HG03103 (cell line): ENCODE data around the gene MOB1B.
"Not testable (repeated sequence)": the region's sequence is repeated elsewhere in the genome, so short reads cannot be mapped to it uniquely, and the experiment has no call there.

Experiments
- ATAC-seq: cut with Tn5 transposase; IDR thresholded peaks from one replicate; pipeline ENCODE4 v1.9.1; 2021; ENCODE audit warnings: low read depth; ENCODE audit not compliant: unreplicated experiment

MOB1B gene

DNA sequence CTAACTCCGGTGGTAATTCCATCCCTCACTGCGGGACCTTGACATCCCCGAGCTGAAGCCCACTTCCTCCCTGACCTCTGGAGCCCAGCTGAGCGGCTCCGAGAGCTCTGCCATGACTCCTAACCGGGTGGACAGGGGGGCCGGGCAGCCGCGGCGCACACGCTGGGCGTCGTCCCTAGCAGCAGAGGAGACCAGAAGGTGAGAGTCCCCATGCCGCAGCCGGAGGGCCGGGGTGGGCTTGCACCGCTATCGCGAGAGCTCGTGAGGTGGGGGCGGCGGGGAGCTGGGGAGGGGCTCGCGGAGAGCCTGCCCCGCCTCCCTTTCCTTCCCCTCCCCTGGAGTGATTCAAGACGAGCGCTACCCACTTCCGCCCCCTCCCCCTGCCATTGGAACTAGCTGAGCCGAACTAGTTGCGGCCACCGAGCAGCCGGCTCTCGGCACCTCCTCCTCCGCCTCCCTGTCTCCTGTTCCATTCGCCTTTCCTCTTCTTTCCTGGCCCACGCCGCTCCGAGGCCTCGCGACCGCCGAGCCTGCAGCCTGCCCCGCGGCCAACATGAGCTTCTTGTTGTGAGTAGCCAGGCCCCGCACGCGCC lies at the start of gene MOB1B:
MOB1B (plus strand) TSS at position 386 of the 593 bp plus-strand sequence; CDS start at position 554, 168 bp downstream.
- ATAC-seq = peak; percentile 92

DNA sequence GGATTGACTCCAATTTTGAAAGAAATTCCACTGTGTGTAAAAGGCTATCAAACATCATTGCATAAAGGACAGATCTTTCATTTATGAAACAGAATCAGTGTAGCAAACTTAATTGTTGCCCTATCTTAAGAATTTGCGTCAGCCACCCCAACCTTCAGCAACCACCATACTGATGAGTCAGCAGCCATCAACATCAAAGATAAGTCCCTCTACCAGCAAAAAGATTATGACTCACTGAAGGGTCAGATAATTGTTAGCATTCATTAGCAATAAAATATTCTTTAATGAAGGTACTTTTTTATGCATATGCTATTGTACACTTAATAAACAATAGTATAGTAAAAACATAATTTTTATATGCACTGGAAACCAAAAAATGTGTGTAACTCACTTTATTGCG lies 46.7 kb upstream of the MOB1B start:
- ATAC-seq = no peak

- ATAC-seq = no peak
Observed at GRCh38 chr4:70858454-70858853, 43.7 kb upstream of the MOB1B start.

- no peak for ATAC-seq
Observed at GRCh38 chr4:70859066-70859465, 43.1 kb upstream of the MOB1B start.

- ATAC-seq = peak; percentile 63
Observed at GRCh38 chr4:70863099-70863790, 38.9 kb upstream of the MOB1B start.

DNA sequence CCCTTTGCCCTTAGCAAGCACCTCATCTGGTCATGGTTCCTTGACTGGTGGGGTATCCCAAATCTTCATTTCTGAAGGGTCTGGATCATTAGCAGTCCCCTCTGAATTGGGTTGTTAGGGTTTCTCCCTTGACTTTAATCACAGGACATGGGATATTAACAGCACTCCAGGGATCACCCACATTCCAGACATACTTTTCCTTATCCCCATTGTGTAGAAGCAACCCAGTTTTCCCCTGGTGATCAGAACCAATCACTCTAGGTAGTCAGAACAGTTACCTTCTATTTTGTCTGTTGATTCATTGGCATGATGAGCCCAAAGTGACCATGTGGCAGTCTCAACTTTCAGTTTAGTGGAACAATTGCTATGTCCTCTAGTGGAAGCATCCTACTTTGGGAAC lies 33.4 kb upstream of the MOB1B start:
- ATAC-seq = no peak

- no peak for ATAC-seq
Observed at GRCh38 chr4:70873216-70873615, 29.0 kb upstream of the MOB1B start.

DNA sequence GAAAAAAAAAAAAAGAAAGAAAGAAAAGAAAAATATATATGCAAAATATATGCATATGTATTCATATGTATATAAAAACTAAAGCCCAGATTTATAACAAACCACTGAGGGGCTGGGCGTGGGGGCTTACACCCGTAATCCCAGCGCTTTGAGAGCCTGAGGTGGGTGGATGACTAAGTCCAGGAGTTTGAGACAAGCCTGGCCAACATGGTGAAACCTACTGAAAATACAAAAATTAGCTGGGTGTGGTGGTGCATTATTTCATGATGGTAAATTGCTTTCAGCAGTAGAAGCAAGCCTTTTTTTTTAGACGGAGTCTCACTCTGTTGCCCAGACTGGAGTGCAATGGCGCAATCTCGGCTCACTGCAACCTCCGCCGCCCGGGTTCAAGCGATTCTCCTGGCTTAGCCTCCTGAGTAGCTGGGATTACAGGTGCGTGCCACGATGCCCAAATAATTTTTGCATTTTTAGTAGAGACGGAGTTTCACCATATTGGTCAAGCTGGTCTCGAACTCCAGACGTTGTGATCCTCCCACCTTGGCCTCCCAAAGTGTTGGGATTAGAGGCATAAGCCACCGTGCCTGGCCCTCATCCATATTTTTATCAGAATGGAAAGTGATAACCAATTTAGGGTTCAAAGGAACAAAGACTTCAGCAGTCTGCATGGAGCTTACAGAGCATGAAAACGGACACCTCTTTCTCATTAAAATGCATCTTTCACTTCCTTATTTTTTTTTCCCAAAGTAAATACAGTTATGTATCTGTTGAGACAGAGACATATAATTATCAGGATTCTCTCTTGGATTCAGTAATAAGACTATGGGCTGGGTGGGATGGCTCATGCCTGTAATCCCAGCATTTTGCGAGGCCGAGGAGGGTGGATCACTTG lies 27.7 kb upstream of the MOB1B start:
- peak; percentile 75 for ATAC-seq

- no peak for ATAC-seq
Observed at GRCh38 chr4:70877556-70877955, 24.6 kb upstream of the MOB1B start.

GRCh38 chr4:70880739-70881138 lies 21.4 kb upstream of the MOB1B start:
- ATAC-seq = no peak

DNA sequence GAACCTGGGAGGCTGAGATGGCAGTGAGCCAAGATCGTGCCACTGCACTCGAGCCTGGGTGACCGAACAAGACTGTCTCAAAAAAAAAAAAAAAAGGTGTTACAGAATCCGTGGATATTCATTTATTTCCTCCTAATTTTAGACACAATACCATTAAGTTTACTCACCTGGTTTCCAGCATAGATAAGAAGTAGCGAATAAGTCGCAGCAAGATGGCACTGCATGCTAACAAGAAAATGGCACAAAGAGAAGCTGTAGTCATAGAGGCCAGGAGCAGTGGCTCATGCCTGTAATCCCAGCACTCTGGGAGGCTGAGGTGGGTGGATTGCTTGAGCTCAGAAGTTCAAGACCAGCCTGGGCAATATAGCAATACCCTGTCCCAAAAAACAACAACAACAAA lies 17.0 kb upstream of the MOB1B start:
- ATAC-seq = peak; percentile 49

- ATAC-seq = no peak
Observed at GRCh38 chr4:70892086-70892769, 9.9 kb upstream of the MOB1B start.

DNA sequence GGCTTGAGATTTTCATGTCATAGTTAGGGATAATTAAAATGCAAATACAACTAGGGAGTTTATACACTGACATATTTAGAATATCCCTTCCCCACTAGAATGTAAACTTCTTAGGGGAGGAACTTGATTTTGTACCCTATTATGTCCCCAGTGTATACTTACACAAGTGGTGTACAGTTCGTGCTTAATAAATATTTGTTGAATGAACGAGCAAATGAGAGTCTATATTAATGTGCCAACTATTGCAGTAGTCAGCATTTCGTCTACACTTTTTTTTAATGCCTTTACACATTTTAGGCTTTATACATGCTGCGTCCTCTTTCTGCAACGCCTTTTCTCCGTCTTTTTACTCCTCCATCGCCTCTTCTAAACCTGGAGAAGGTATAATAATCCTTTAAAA lies 8.4 kb upstream of the MOB1B start:
- no peak for ATAC-seq

DNA sequence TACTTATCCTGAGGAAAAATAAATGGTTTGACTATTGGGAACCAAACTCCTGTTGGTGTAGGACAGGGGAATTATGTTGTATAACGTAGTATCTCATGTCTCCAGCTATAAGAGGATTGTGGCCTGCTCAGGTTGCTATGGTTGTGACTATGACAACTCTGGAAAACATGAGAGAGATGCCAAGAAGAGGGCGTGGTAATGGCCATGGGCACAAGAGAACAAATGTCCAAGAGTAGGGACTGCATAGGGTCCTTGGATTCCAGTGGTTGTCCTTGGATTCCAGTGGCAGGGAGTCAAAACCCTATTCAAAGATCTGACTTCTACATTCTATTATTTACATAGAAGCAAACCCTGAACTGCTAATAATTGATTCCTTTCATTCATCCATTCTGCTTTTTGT lies 6.8 kb upstream of the MOB1B start:
- ATAC-seq = no peak

DNA sequence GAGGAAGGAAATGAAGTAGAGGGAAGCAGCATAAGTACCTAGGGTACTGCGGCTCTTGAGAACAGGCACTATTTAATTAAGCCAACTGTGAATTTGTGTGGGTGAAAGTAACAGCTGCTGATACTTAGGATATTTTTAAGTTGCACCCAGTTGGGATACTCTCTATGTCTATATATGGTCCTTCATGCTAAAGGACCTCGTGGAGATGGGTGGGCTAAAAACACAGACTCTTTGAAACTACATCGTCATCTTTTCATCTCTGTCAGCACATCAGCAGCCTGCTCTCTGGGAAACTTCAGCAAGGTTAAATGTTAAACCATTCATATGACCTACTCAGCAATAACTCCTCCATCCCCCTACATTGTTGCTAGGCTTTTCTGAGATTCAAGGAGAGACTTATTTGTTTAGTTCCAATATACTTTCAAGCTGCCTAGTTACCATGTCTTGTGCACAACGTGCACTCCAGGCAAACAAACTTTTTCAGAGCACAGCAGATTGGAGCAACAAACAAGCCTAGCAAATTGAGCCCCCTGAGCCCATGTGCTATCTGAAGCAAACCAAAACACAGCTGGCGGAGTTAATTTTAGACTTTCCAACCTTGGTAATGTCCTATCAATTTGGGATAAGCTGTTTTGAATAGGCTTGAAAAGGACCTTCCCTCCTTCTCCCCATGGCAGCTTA lies 6.2 kb upstream of the MOB1B start:
- ATAC-seq = no peak

DNA sequence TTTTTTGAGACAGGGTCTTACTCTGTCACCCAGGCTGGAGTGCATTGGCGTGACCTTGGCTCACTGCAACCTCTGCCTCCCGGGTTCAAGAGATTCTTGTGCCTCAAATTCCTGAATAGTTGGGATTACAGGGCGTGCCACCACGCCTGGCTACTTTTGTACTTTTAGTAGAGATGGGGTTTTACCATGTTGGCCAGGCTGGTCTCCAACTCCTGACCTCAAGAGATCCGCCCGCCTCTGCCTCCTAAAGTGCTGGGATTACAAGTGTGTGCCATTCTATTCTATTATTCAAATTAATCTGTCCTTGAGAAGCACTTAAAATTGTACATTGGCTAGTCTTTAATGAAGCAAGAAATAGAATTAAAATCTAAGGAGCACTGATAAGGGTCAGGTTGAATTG lies 3.6 kb upstream of the MOB1B start:
- ATAC-seq = not testable (repeated sequence)

- ATAC-seq = no peak
Observed at GRCh38 chr4:70901607-70901983, 574 bp upstream of the MOB1B start.

GRCh38 chr4:70902577-70903290 lies 565 bp downstream of the MOB1B start:
- peak; percentile 35 for ATAC-seq

GRCh38 chr4:70903291-70903603 lies 1.1 kb downstream of the MOB1B start:
- ATAC-seq = no peak

- ATAC-seq = no peak
Observed at GRCh38 chr4:70908993-70909556, 6.9 kb downstream of the MOB1B start.
